MG63 (cell line): ENCODE data around the gene HYAL1. TPM values are rescaled to one million over a fixed set of nuclear protein-coding genes. Genes with fewer than 3 reads are reported as not detected.
"Not testable (repeated sequence)": the region's sequence is repeated elsewhere in the genome, so short reads cannot be mapped to it uniquely, and the experiment has no call there.

Experiments used
- DNase-seq: peaks from one replicate; pipeline ENCODE4 v3.0.0-alpha.2; 2020
- H3K27me3 ChIP-seq: fragments of 250-450 bp; sonication (Bioruptor Pico); 2 replicates; pipeline ENCODE4 v1.5.1; 2020; ENCODE audit warnings: mild to moderate bottlenecking, moderate library complexity
- H3K36me3 ChIP-seq: fragments of 250-450 bp; sonication (Bioruptor Pico); 2 replicates; pipeline ENCODE4 v1.5.1; 2020; ENCODE audit warnings: mild to moderate bottlenecking, moderate library complexity
- H3K4me3 ChIP-seq: fragments of 250-450 bp; sonication (Bioruptor Pico); 2 replicates; pipeline ENCODE4 v1.5.1; 2020; ENCODE audit warnings: mild to moderate bottlenecking, moderate library complexity
- H3K9me3 ChIP-seq: fragments of 250-450 bp; sonication (Bioruptor Pico); 2 replicates; pipeline ENCODE4 v1.5.1; 2020; ENCODE audit warnings: mild to moderate bottlenecking, moderate library complexity
- total RNA-seq: library from RNA; depleted of rRNA; stranded (reverse); fragments of >200 nt; shearing (Covaris generic); gene quantifications from 2 replicates; pipeline ENCODE4 v1.2.3, GENCODE V29; 2014; ENCODE audit warnings: low replicate concordance

The HYAL1 gene
- total RNA-seq, 1 experiment from 2014 or later = 1.4 TPM

DNA sequence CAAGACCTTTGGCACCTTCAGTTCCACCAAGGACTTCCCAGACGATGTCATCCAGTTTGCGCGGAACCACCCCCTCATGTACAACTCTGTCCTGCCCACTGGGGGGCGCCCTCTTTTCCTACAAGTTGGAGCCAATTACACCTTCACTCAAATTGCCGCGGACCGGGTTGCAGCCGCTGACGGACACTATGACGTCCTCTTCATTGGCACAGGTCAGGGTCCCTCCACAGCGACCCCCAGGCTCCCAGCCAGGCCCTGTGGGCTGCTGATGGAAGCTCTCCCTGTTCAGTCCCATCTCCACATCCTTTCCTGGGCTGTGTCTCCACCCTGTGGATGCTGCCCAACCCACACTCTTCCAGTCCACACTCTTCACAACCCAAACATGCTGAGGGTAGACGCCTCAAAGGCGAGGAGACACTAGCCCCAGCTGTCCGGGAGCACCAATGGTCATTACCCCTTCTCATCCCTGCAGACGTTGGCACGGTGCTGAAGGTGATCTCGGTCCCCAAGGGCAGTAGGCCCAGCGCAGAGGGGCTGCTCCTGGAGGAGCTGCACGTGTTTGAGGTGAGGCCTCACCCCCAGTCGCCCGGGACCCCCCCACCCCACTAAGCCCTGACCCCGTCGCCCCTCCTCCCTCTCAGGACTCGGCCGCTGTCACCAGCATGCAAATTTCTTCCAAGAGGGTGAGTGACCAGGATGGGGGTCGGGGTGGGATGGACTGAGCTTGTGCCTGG is 28.8 kb downstream of the HYAL1 start:
- H3K4me3 ChIP-seq = no peak overlapping the region
- H3K36me3 ChIP-seq = no peaks in the 10 kb centered on the region
- no peak for DNase-seq
- no peaks in the 10 kb centered on the region for H3K27me3 ChIP-seq
- H3K9me3 ChIP-seq = no peaks in the 10 kb centered on the region

DNA sequence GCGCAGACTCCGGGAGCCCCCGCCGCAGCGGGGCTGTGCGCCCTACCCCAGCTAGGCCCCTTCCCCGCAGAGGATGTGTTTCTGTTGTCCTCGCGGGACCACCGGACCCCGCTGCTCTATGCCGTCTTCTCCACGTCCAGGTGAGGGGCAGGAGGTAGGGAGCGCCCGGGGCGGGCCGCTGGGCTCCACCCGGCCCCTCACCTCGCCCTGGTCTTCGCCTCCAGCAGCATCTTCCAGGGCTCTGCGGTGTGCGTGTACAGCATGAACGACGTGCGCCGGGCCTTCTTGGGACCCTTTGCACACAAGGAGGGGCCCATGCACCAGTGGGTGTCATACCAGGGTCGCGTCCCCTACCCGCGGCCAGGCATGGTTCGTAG is 29.7 kb downstream of the HYAL1 start:
- no peak overlapping the region for H3K4me3 ChIP-seq
- no peaks in the 10 kb centered on the region for H3K9me3 ChIP-seq
- no peaks in the 10 kb centered on the region for H3K36me3 ChIP-seq
- DNase-seq = no peak
- no peaks in the 10 kb centered on the region for H3K27me3 ChIP-seq

DNA sequence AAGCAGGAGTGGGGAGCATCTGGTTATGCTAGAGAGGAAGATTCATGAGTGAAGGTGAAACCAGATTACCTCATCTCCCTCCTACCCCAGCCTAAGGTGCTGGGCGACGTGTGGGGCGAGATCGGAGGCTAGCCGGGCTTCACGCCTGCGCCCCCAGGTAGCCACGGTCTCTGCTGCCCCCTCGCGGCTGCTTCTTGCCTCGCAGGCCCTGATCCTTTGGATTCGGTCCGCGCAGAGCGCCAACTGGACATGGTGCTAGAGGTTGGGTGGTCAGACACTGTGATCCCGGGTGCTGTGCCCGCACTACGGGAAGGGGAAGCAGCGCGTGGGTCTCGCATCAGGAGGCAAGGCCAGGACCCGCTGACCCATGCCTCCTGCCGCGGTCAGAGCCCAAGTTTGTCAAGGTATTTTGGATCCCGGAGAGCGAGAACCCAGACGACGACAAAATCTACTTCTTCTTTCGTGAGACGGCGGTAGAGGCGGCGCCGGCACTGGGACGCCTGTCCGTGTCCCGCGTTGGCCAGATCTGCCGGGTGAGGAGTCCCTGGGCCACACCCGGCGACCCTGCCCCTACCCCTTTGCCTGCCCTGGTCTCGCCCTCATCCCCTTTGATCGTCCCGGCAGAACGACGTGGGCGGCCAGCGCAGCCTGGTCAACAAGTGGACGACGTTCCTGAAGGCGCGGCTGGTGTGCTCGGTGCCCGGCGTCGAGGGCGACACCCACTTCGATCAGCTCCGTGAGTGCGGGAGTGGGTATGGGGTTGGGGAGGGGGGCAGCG is 30.3 kb downstream of the HYAL1 start:
- DNase-seq = peak; percentile 56
- Histone ChIP-seq H3K9me3 (no peaks in the 10 kb centered on the region), H3K4me3 (no peak overlapping the region), H3K27me3 (no peaks in the 10 kb centered on the region), H3K36me3 (no peaks in the 10 kb centered on the region)

DNA sequence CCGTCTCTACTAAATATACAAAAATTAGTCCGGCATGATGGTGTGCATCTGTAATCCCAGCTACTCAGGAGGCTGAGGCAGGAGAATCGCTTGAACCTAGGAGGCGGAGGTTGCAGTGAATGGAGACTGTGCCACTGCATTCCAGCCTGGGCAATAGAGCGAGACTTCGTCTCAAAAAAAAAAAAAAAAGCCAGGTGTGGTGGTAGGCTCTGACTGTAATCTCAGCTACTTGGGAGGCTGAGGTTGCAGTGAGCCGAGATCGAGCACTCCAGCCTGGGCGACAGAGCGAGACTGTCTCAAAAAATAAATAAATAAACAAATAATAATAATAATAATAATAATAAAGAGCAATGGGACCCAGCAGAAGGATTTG is 30.9 kb downstream of the HYAL1 start:
- DNase-seq, H3K36me3 ChIP-seq, H3K27me3 ChIP-seq: not testable (repeated sequence)

DNA sequence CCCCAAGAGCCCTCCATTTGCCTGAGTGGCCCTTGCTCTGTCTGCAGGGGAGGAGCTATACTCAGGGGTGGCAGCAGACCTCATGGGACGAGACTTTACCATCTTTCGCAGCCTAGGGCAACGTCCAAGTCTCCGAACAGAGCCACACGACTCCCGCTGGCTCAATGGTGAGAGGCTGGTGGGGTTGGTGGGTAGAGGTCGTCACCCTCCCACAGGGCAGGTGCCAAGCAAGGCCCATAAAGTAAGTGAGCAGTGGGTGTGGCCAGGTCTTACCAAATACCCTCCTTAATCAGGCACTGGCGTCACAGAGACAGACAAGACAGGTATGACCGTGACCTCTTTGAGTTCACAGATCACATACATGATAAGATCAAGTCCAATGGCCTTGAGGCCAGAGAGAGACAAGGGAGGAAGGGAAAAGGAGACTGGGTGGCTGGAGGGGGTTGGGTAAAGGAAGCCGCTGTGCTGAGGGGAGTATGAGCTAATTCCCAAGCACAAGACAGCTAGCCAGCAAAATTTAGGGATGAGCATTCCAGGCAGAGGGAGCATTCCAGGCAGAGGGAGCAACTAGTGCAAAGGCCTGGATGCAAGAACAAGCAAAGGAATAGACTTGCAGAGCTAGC is 31.9 kb downstream of the HYAL1 start:
- DNase-seq = no peak
- H3K4me3 ChIP-seq = no peak overlapping the region
- H3K36me3 ChIP-seq = no peaks in the 10 kb centered on the region
- H3K9me3 ChIP-seq = no peaks in the 10 kb centered on the region
- H3K27me3 ChIP-seq = no peaks in the 10 kb centered on the region

More for the DNA sequence above, 30.9 kb downstream of the HYAL1 start:
- H3K9me3 ChIP-seq, H3K4me3 ChIP-seq: not testable (repeated sequence)

DNA sequence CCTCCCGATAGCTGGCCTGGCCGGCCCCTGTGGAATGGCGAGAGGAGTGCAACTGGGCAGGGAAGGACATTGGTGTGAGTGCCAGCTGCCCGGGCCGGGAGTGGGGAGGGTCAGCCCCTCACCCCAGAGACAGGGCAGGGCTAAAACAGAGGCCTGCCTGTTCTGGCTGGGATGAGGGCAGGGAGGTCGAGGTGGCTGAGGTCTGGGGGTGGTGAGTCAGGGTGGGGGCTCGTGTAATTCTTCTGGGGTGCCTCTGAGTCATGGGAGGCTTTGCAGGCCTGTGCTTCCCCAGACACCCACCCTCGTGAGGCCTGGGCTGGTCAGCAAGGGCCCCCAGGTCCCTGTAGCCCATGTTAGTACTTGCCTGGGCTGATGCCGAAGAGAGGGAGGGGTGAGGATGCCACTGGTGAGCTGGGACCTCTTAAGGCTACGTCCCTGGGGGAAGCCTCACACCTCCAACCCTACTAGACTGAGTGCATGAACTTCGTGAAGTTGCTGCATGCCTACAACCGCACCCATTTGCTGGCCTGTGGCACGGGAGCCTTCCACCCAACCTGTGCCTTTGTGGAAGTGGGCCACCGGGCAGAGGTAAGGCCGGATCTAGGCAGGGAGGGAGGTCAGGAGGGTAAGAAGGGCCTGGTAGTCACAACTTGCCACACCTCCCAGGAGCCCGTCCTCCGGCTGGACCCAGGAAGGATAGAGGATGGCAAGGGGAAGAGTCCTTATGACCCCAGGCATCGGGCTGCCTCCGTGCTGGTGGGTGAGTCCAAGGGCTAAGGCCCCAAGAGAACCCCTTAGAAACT is 32.8 kb downstream of the HYAL1 start:
- H3K27me3 ChIP-seq = no peaks in the 10 kb centered on the region
- no peaks in the 10 kb centered on the region for H3K9me3 ChIP-seq
- H3K36me3 ChIP-seq = no peaks in the 10 kb centered on the region
- DNase-seq = no peak
- peak overlapping the region; percentile 36; the same call in 1 of the 2 replicates for H3K4me3 ChIP-seq

DNA sequence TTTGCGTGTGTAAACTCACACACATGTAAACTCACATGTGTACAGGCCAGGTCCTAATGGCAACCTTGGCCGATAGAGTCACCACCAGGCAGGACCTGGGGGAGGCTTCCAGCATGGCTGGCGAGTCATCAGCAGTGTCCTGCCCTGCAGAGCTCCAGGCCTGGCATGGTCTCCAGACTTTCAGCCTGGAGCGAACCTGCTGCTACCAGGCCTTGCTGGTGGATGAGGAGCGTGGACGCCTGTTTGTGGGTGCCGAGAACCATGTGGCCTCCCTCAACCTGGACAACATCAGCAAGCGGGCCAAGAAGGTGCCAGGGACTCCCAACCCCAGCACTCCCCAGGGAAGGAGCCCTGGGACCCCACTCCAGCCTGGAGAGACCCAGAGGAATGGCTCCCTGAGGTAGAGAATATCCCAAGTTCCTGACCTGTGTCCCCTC is 33.4 kb downstream of the HYAL1 start:
- Histone ChIP-seq H3K27me3 (no peaks in the 10 kb centered on the region), H3K4me3 (peak overlapping the region; percentile 36; the same call in 1 of the 2 replicates), H3K9me3 (no peaks in the 10 kb centered on the region), H3K36me3 (no peaks in the 10 kb centered on the region)
- peak; percentile 80 for DNase-seq

DNA sequence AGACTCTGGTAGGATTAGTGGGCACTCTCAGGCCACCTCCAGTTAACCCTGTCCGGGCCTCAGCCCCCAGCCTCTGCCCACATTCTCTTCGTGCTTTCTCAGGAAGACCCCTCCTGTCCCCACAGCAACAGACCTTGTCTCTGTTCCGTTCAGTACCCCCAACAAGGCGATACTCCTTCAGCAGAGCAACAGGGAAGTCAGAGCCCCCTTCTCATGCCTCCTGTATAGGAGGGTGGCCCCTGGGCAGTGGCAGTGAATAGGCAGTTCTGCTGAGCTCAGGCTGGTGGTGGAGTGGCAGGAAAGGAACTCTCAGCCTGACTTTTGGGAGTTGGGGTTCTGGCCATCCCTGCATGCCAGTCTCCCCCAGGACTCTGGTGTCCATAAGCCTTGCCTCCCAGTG is 33.9 kb downstream of the HYAL1 start:
- Histone ChIP-seq H3K9me3 (no peaks in the 10 kb centered on the region), H3K36me3 (no peaks in the 10 kb centered on the region), H3K27me3 (no peaks in the 10 kb centered on the region), H3K4me3 (peak overlapping the region; percentile 36)
- DNase-seq = no peak

DNA sequence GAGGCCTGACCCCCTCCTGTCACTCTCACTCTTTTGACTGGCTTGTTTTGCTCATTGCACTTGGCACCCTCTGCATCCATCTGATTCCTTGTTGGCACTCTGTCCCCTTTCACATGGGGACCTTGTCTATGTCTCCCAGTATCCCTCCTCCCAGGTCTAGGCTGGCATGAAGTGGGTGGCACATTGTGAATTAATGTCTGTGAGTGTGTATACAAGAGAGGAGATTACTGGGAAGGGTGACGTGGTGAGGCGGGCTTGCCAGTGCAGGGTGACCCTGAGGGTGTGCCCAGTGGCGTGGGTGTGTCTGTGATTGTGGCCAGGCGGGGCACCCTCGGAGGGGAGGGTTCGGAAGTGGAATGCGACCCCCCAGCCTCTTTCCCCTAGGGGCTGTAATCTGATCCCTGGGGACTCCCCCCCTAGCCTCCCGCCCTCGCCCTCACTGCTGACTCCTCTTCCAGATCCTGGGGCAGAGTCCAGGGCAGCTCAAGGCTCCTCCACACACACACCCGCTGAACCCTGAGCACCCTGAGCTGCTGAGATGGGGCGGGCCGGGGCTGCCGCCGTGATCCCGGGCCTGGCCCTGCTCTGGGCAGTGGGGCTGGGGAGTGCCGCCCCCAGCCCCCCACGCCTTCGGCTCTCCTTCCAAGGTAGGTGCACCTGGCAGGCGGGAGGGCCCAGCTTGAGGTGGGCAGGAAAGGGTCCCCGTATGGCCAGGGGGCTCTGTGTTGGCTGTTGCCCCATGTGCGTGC is 34.5 kb downstream of the HYAL1 start, which contains the start of gene SEMA3B:
Gene SEMA3B, plus strand, starts transcription at position 445 of the 749 bp plus-strand sequence. Its CDS starts 94 bp downstream, at position 539.
- peak; percentile 84 for DNase-seq
- Histone ChIP-seq H3K27me3 (no peaks in the 10 kb centered on the region), H3K9me3 (no peaks in the 10 kb centered on the region), H3K4me3 (peak within 1 kb of the TSS; percentile 36), H3K36me3 (no peaks in the 10 kb centered on the region)

DNA sequence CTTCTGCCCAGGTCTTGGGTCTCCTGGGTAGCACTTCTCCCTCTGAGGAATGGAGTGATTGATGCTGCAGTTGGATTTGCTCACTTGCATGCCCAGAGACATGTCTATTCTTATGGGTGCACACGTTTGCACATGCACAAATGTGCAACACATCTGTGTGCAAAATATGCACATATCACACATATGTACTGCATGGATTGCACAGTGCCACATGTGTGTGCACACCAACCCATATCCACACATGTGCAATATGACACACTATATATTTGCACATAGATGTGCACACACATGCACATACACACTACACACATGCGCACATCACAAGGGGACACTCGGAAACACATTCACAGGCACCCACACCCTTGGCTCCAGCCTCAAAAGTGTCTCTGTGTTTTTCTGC is 35.1 kb downstream of the HYAL1 start:
- Histone ChIP-seq H3K36me3 (no peaks in the 10 kb centered on the region), H3K9me3 (no peaks in the 10 kb centered on the region), H3K27me3 (no peaks in the 10 kb centered on the region), H3K4me3 (no peak overlapping the region)
- no peak for DNase-seq

DNA sequence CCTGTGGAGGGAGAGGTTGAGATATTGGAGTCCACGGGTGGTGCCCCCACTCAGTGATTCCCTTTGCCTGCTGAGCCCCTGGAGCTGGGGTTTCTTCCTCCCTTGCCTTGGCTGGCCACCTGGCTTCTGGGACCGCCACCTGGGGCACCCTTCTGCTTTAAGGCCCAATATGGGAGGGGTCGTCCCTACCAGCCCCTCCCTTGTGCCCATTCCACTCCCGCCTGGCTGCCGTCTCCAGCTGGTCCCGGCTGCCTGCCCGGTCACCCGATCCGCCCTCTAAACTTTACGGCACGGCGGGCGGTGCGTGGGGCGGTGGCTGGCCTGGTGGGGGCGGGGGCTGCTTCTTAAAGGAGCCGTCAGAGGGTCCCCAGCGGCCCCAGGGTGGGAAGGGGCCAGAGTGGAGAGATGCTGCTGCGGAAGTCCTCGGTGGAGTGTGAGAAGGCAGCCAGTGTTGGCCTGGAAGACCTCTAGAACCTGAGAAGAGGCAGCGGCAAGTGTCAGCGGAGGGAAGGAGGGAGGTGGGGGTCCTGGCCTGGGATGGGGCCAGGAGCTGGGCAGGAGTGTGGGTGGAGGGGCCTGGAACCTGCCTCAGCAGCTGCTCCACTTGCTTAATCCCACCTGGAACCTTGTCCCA is 36.0 kb downstream of the HYAL1 start:
- Histone ChIP-seq H3K27me3 (no peaks in the 10 kb centered on the region), H3K4me3 (peak overlapping the region; percentile 6; the same call in 1 of the 2 replicates), H3K9me3 (no peaks in the 10 kb centered on the region), H3K36me3 (no peaks in the 10 kb centered on the region)
- peak; percentile 53 for DNase-seq

DNA sequence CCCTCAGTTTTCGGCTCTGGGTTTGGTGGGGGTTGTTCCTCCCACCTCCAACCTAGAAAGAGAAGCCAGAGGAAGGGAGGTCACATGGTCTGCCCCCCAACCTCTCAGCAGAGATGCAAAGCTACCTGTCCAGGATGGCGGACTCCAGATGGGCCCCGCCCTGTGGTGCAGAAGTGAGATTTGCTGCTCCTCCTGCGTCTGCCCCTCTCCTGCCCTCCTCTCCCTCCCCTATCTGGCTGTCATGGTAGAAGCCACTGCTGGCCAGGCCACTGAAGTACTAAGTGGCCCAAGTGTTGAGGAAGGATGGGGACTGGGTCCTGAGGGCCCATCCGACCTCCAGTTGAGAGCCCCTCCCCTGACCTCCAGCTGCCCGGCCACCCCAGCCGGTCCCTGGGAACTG is 36.5 kb downstream of the HYAL1 start:
- Histone ChIP-seq H3K36me3 (no peaks in the 10 kb centered on the region), H3K4me3 (no peak overlapping the region), H3K9me3 (no peaks in the 10 kb centered on the region), H3K27me3 (no peaks in the 10 kb centered on the region)
- no peak for DNase-seq

DNA sequence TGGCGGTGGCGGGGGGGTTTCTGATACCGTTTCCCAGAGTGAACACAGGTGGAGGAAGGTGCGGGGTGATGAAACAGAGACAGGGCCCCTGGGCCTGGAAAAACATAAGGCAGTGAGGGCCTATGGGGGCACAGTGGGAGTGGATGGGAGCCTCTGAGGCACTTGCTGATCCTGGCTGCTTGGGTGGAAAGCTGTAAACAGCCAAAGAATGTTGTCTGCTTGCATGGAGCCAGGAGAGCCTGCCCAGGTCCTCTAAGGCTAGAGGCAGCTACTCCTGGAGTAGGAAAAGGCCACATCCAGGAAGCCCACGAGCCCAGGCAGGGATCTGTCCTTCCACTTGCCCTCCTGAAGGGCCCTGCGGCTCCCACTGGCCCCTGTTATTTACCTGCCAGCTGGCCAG is 37.4 kb downstream of the HYAL1 start:
- H3K4me3 ChIP-seq = no peak overlapping the region
- H3K27me3 ChIP-seq = no peaks in the 10 kb centered on the region
- H3K9me3 ChIP-seq = no peaks in the 10 kb centered on the region
- no peak for DNase-seq
- H3K36me3 ChIP-seq = no peaks in the 10 kb centered on the region

DNA sequence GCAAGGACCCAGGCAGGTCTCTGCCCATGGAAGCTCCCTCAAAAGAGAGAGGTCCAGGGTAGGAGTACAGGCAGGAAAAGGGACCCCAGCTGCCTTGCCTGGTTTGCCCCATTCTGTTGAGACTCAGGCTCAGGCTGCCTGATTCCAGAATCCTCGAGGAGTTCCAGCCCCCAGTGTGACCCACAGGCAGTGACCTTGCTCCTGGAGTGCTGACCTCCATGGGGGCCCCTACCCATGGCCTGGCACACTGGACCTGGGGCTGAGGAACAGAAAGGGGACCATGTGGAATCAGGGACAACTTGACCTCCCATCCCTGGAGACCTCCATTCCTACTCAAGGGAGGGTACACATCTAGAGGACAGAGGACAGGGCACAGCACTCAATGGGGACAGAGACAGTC is 37.8 kb downstream of the HYAL1 start:
- Histone ChIP-seq H3K9me3 (no peaks in the 10 kb centered on the region), H3K27me3 (no peaks in the 10 kb centered on the region), H3K4me3 (no peak overlapping the region), H3K36me3 (no peaks in the 10 kb centered on the region)
- no peak for DNase-seq

DNA sequence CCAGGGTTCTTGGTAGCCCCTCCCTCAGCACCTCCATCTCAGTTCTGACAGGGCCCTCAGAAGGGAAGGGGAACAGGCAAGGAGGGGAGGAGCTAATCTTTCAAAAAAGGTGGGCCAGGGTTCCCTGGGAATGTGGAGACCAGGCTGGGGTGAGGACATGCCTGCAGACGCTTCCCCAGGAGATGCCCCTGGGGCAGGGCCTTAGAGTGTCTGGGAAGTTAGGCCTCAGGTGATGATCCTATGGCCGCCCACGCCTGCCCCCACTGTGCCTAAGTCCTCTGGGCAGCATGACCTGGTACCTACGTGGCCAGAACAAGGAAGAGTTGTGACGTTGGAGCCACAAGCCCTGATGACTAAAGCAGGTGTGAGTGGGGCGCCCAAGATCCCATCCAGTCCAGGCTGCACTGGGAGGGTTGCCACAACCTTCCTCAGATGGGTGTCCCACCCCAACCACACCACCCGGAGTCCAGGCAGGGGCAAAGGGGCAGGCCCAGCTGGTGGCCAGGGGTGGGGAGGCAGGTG is 38.3 kb downstream of the HYAL1 start:
- no peak for DNase-seq
- no peaks in the 10 kb centered on the region for H3K9me3 ChIP-seq
- no peaks in the 10 kb centered on the region for H3K36me3 ChIP-seq
- no peak overlapping the region for H3K4me3 ChIP-seq
- H3K27me3 ChIP-seq = no peaks in the 10 kb centered on the region
